ENCODE data around the gene TAC1.

DNA sequence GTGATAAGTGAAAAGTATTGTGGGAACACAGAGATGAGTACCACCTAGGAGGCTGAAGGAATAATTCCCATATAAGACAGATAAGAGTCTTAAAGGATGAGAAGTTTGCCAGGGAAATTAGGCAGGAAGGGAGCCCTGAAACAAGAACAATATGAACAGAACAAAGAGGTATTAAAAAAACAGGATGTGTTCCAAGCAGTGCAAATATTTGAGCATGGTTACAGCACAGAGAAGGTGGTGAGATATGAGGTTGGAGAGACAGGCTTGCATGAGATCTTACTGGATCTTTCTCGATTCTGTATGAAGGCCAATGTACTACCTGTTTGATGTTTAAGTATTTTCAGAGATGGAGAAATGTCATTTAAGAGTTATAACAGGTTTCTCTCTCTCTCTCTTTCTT lies 20.3 kb downstream of the TAC1 start:
- TF ChIP-seq CTCF (IDR thresholded peaks at IDR 0.05) (no peak), POLR2AphosphoS5 (IDR thresholded peaks at IDR 0.05) (no peak)
